Spleen (tissue), 7 donors: ENCODE measurements around the gene SGIP1.

Source experiments
- CTCF ChIP-seq, 11 experiments: fragments of 200-600 bp in 7 of 11; fragments of 450-650 bp in 4 of 11; sonication (generic) in 4 of 11; IDR thresholded peaks in 8 of 11; conservative IDR thresholded peaks in 3 of 11; 1 replicate in 7 of 11; 2 replicates in 4 of 11; pipeline versions ENCODE4 v1.4.0 to v1.8.0; 2016 to 2021; ENCODE audit warnings: antibody characterized with exemption in 11 of 11, inconsistent platforms in 4 of 11, mild to moderate bottlenecking in 1 of 11
- POLR2A ChIP-seq, 3 donors: fragments of 450-650 bp; IDR thresholded peaks; one replicate each; pipeline ENCODE4 v1.5.1; 2017; ENCODE audit warnings: antibody characterized with exemption in 3 of 3, mild to moderate bottlenecking in 1 of 3
- POLR2AphosphoS5 ChIP-seq, 3 donors: sonication (generic); formaldehyde crosslinking; IDR thresholded peaks; one replicate each; pipeline ENCODE4 v1.5.1; 2017; ENCODE audit warnings: antibody characterized with exemption in 3 of 3
- donor health status: DM: no; HTN: no; CAD: no; lungs with moderate emphysema.
- donor health status: DM: no; HTN: no; CAD: no.
- donor health status: DM: no; HTN: no; CAD: no.

- TF ChIP-seq CTCF (IDR thresholded peaks at IDR 0.05 in 8 of 11, conservative IDR thresholded peaks at IDR 0.05 in 3 of 11) (no peak), POLR2AphosphoS5 (IDR thresholded peaks at IDR 0.05) (no peak), POLR2A (IDR thresholded peaks at IDR 0.05) (no peak)
Observed at GRCh38 chr1:66769512-66770229, 235.7 kb downstream of the SGIP1 start.
